ENCODE results near the gene DDIT3. TPM values are rescaled to one million over a fixed set of nuclear protein-coding genes. Genes with fewer than 3 reads are reported as not detected.
A peak's percentile ranks its signal among the peaks of the same experiment; 100 is the strongest.

The DDIT3 gene
- total RNA-seq, 1 experiment from 2014 or later = 14.1 TPM

GRCh38 chr12:57515408-57515933, 4.8 kb downstream of the DDIT3 start:
- Histone ChIP-seq H3K4ac (ENCODE audit: low read depth, low read length) (no peak overlapping the region), H3K9me3 (ENCODE audit: control insufficient read depth, low read depth, low read length) (no peaks in the 10 kb centered on the region), H3K14ac (ENCODE audit: insufficient read depth, low read length) (no peak overlapping the region), H2BK120ac (ENCODE audit: low read depth, low read length, poor library complexity, severe bottlenecking) (no peak overlapping the region), H3K27ac (ENCODE audit: insufficient read length, low read depth, low read length) (no peak overlapping the region), H3K4me2 (ENCODE audit: insufficient read depth, insufficient read length, low read length) (no peak overlapping the region), H3K27me3 (ENCODE audit: insufficient read depth, low read length) (no peaks in the 10 kb centered on the region), H3T11ph (ENCODE audit: low read length) (no peak overlapping the region), H3K4me1 (ENCODE audit: insufficient read depth, low read length) (no peaks in the 10 kb centered on the region; the same call in 1 of the 2 replicates), H4K5ac (ENCODE audit: insufficient read length, low read depth, low read length) (no peak overlapping the region), H3K23ac (ENCODE audit: insufficient read length, low read depth, low read length) (no peak overlapping the region), H2AFZ (ENCODE audit: low read length) (no peak overlapping the region), H3K79me1 (ENCODE audit: insufficient read depth, low read depth, low read length, poor library complexity, severe bottlenecking) (no peaks in the 10 kb centered on the region), H3K56ac (ENCODE audit: insufficient read length, low read depth, low read length) (no peak overlapping the region), H3K9ac (ENCODE audit: extremely low read depth, insufficient read length, low read length) (no peak overlapping the region), H4K20me1 (ENCODE audit: control insufficient read depth, insufficient read depth, insufficient read length) (no peaks in the 10 kb centered on the region), H4K8ac (replicated peaks; ENCODE audit: insufficient read length, low read depth, low read length) (no peak overlapping the region), H3K23me2 (ENCODE audit: insufficient read length, low read depth, low read length, poor library complexity, severe bottlenecking) (peaks cover 11% of the 10 kb centered on the region), H4K91ac (ENCODE audit: insufficient read length, low read depth, low read length) (no peak overlapping the region), H2BK12ac (ENCODE audit: insufficient read length, low read depth, low read length) (no peak overlapping the region), H3K79me2 (ENCODE audit: insufficient read depth, low read length) (0 out of 2 replicates have a peak, but pooled peaks cover 1% of the 10 kb centered on the region), H2BK20ac (ENCODE audit: low read depth, low read length, poor library complexity, severe bottlenecking) (no peak overlapping the region), H3K18ac (ENCODE audit: insufficient read length, low read depth, low read length) (no peak overlapping the region), H2BK5ac (ENCODE audit: insufficient read length, low read length) (no peak overlapping the region), H2BK15ac (ENCODE audit: low read depth, low read length) (no peak overlapping the region), H2AK5ac (ENCODE audit: insufficient read length, low read length) (no peak overlapping the region)
- Mint-ChIP-seq H3K4me1 (peaks cover 12 to 16% of the 10 kb centered on the region in 2 experiments), H3K27ac (peak overlapping the region in 1 of 3 experiments; percentile 53; a peak in 1 of 7 replicates), H3K27me3 (ENCODE audit: low read depth) (0 out of 2 replicates have a peak, but pooled peaks cover 2% of the 10 kb centered on the region), H3K36me3 (ENCODE audit: insufficient read depth in 1 of 3, low read depth in 3 of 3) (peaks cover 69 to 87% (median 77%) of the 10 kb centered on the region in 3 experiments), H3K9me3 (no peaks in the 10 kb centered on the region), H3K4me3 (no peak overlapping the region)
- TF ChIP-seq CTCF (conservative IDR thresholded peaks at IDR 0.05) = no peak
- WGBS (ENCODE audit: extremely low coverage, insufficient read length, low lambda C conversion rate) = no CpG with 5 or more reads among the region's 3 CpGs
- DNase-seq = no peak

Data from H9 (cell line).